SK-N-SH (cell line): Measurements from ENCODE around the gene NCKAP5. TPM values are rescaled to one million over a fixed set of nuclear protein-coding genes. Genes with fewer than 3 reads are reported as not detected.

ENCODE experiments used
- CTCF ChIA-PET: fragments of 300-600, 350-600 bp; formaldehyde crosslinking; extraction: SDS; loops from one replicate; lab custom pipeline; 2021; lab: Yijun Ruan, JAX
- POLR2A ChIA-PET: fragments of 350-600 bp; sonication (Branson Sonifier 250); formaldehyde crosslinking; extraction: SDS; loops from one replicate; lab custom pipeline; 2020; ENCODE audit warnings: antibody characterized with exemption, inconsistent platforms; lab: Yijun Ruan, JAX
- DNase-seq: peaks from one replicate; pipeline ENCODE4 v3.0.0; 2012
- H2AFZ ChIP-seq: fragments of 200-600 bp; sonication (generic); 2 replicates; pipeline ENCODE4 v1.8.1; 2016; ENCODE audit warnings: antibody characterized with exemption, mild to moderate bottlenecking, low read depth
- H3F3A ChIP-seq: fragments of 200-600 bp; sonication (generic); replicated peaks from 2 replicates; pipeline ENCODE3; 2016; ENCODE audit warnings: antibody characterized with exemption, mild to moderate bottlenecking; ENCODE audit not compliant: insufficient read depth
- H3K27ac ChIP-seq, 2 experiments: fragments of 200-500 bp in 1 of 2; fragments of 200-600 bp in 1 of 2; sonication (Bioruptor generic) in 1 of 2; sonication (generic), shearing (Covaris generic) in 1 of 2; 2 replicates each; pipeline versions ENCODE4 v1.5.1 to v1.6.1; 2014 to 2016; ENCODE audit warnings: low read depth in 2 of 2, inconsistent platforms in 1 of 2, low read length in 1 of 2, mild to moderate bottlenecking in 1 of 2, mixed read lengths in 1 of 2
- H3K27me3 ChIP-seq: fragments of 200-600 bp; sonication (generic), shearing (Covaris generic); 2 replicates; pipeline ENCODE4 v1.6.1; 2016; ENCODE audit warnings: mixed run types; ENCODE audit not compliant: insufficient read depth
- H3K36me3 ChIP-seq, 2 experiments: fragments of 200-500 bp in 1 of 2; fragments of 200-600 bp in 1 of 2; sonication (Bioruptor generic) in 1 of 2; sonication (generic) in 1 of 2; replicated peaks in 1 of 2; 2 replicates each; pipeline versions ENCODE3 to v1.5.1; 2014 to 2016; ENCODE audit warnings: low read length in 1 of 2, mild to moderate bottlenecking in 1 of 2; ENCODE audit not compliant: insufficient read depth in 2 of 2, control insufficient read depth in 1 of 2
- H3K4me1 ChIP-seq, 2 experiments: fragments of 200-500 bp in 1 of 2; fragments of 200-600 bp in 1 of 2; sonication (Bioruptor generic) in 1 of 2; sonication (generic), shearing (Covaris generic) in 1 of 2; 2 replicates each; pipeline versions ENCODE4 v1.5.1 to v1.6.1; 2014 to 2016; ENCODE audit warnings: low read depth in 1 of 2, low read length in 1 of 2, mixed run types in 1 of 2; ENCODE audit not compliant: insufficient read depth in 2 of 2, control insufficient read depth in 1 of 2
- H3K4me2 ChIP-seq: fragments of 200-600 bp; sonication (generic), shearing (Covaris generic); 2 replicates; pipeline ENCODE4 v1.6.1; 2017; ENCODE audit warnings: mixed run types
- H3K4me3 ChIP-seq, 2 experiments: fragments of 200-500 bp in 1 of 2; fragments of 200-600 bp in 1 of 2; sonication (Bioruptor generic) in 1 of 2; sonication (generic), shearing (Covaris generic) in 1 of 2; 2 replicates each; pipeline versions ENCODE4 v1.5.1 to v1.8.1; 2014 to 2016; ENCODE audit warnings: low read depth in 2 of 2, inconsistent platforms in 1 of 2, low read length in 1 of 2, mild to moderate bottlenecking in 1 of 2, mixed read lengths in 1 of 2, moderate library complexity in 1 of 2
- H3K79me2 ChIP-seq: fragments of 200-600 bp; sonication (generic); 2 replicates; pipeline ENCODE4 v1.8.1; 2017; ENCODE audit warnings: mild to moderate bottlenecking; ENCODE audit not compliant: insufficient read depth
- H3K9ac ChIP-seq: fragments of 200-600 bp; sonication (generic); 2 replicates; pipeline ENCODE4 v1.6.1; 2017; ENCODE audit warnings: mixed run types
- H3K9me2 ChIP-seq: fragments of 200-600 bp; sonication (generic); 2 replicates; pipeline ENCODE4 v1.6.1; 2017; ENCODE audit warnings: mixed run types
- H3K9me3 ChIP-seq: fragments of 200-600 bp; sonication (generic); 2 replicates; pipeline ENCODE4 v1.6.1; 2017; ENCODE audit warnings: mixed run types, mild to moderate bottlenecking, moderate library complexity
- H4K20me1 ChIP-seq: fragments of 200-600 bp; sonication (generic); 2 replicates; pipeline ENCODE4 v1.6.1; 2017; ENCODE audit warnings: mild to moderate bottlenecking, mixed run types; ENCODE audit not compliant: insufficient read depth
- CHD2 ChIP-seq: fragments of 150-350 bp; IDR thresholded peaks from 2 replicates; pipeline ENCODE4 v1.6.1; 2018; ENCODE audit warnings: low read length; ENCODE audit not compliant: partially characterized antibody
- ELF1 ChIP-seq: IDR thresholded peaks from 2 replicates; pipeline ENCODE4 v1.4.0; 2012
- EP300 ChIP-seq, 2 experiments: IDR thresholded peaks; 2 replicates each; pipeline versions ENCODE4 v1.4.0 to v1.6.1; 2012; ENCODE audit warnings: borderline replicate concordance in 1 of 2, low read depth in 1 of 2, low read length in 1 of 2
- FOSL2 ChIP-seq: IDR thresholded peaks from 2 replicates; pipeline ENCODE4 v1.4.0; 2012; ENCODE audit warnings: low read depth, mild to moderate bottlenecking, moderate library complexity, borderline replicate concordance
- FOXM1 ChIP-seq: IDR thresholded peaks from 2 replicates; pipeline ENCODE4 v1.4.0; 2012; ENCODE audit warnings: low read depth, mild to moderate bottlenecking
- GABPA ChIP-seq: IDR thresholded peaks from 2 replicates; pipeline ENCODE4 v1.4.0; 2012; ENCODE audit warnings: low read depth, mild to moderate bottlenecking
- GATA2 ChIP-seq: sonication (generic); formaldehyde crosslinking; IDR thresholded peaks from 2 replicates; pipeline ENCODE4 v1.5.0; 2020; ENCODE audit warnings: mild to moderate bottlenecking, missing genetic modification reagents
- MXI1 ChIP-seq: IDR thresholded peaks from 2 replicates; pipeline ENCODE4 v1.6.1; 2012; ENCODE audit warnings: mild to moderate bottlenecking, low read depth, low read length, improper control_type of control experiment
- NFIC ChIP-seq: IDR thresholded peaks from 2 replicates; pipeline ENCODE4 v1.4.0; 2012; ENCODE audit warnings: borderline replicate concordance
- NRF1 ChIP-seq: IDR thresholded peaks from 2 replicates; pipeline ENCODE4 v1.6.1; 2012; ENCODE audit warnings: low read depth, mild to moderate bottlenecking, low read length
- RAD21 ChIP-seq: IDR thresholded peaks from 2 replicates; pipeline ENCODE4 v1.6.1; 2012; ENCODE audit warnings: mild to moderate bottlenecking, low read length
- RFX5 ChIP-seq: IDR thresholded peaks from 2 replicates; pipeline ENCODE4 v1.6.1; 2012; ENCODE audit warnings: mild to moderate bottlenecking, improper control_type of control experiment, low read length
- RXRA ChIP-seq: IDR thresholded peaks from 2 replicates; pipeline ENCODE4 v1.4.0; 2012; ENCODE audit warnings: low read depth, mild to moderate bottlenecking, borderline replicate concordance
- SIN3A ChIP-seq: IDR thresholded peaks from 2 replicates; pipeline ENCODE4 v1.6.1; 2012; ENCODE audit warnings: low read depth, mild to moderate bottlenecking, low read length, moderate library complexity, borderline replicate concordance
- SMC3 ChIP-seq: IDR thresholded peaks from 2 replicates; pipeline ENCODE4 v1.6.1; 2012; ENCODE audit warnings: low read depth, low read length, improper control_type of control experiment
- TCF12 ChIP-seq: IDR thresholded peaks from 2 replicates; pipeline ENCODE4 v1.4.0; 2012
- USF1 ChIP-seq: IDR thresholded peaks from 2 replicates; pipeline ENCODE4 v1.4.0; 2012; ENCODE audit warnings: low read depth, borderline replicate concordance
- YY1 ChIP-seq: IDR thresholded peaks from 2 replicates; pipeline ENCODE4 v1.4.0; 2012; ENCODE audit warnings: low read depth, mild to moderate bottlenecking
- WGBS: methylation state at CpG from one replicate; pipeline ENCODE4 v1.1.6; 2017; ENCODE audit warnings: low lambda C conversion rate; 5-methylcytosine and 5-hydroxymethylcytosine counted together
- polyA plus RNA-seq, 3 experiments: library from polyadenylated mRNA; depleted of rRNA; stranded (reverse); fragments of >200 nt; gene quantifications; 2 replicates each; pipeline ENCODE4 v1.2.3, GENCODE V29; 2012
- TF ChIP-seq, protein P1 (sequence below): IDR thresholded peaks from 2 replicates; pipeline ENCODE4 v1.6.1; 2012; ENCODE audit warnings: mild to moderate bottlenecking, low read depth, low read length, moderate library complexity
- TF ChIP-seq, protein P2 (sequence below): fragments of 150-350 bp; IDR thresholded peaks from 2 replicates; pipeline ENCODE4 v1.6.1; 2017; ENCODE audit warnings: antibody characterized with exemption, low read length, low read depth, borderline replicate concordance
- TF ChIP-seq, protein P3 (sequence below): IDR thresholded peaks from 2 replicates; pipeline ENCODE4 v1.4.0; 2012; ENCODE audit warnings: low read depth

Gene NCKAP5
- polyA plus RNA-seq, 1 of the 3 experiments (the other 2 are of a cell fraction): 0.02 TPM

DNA sequence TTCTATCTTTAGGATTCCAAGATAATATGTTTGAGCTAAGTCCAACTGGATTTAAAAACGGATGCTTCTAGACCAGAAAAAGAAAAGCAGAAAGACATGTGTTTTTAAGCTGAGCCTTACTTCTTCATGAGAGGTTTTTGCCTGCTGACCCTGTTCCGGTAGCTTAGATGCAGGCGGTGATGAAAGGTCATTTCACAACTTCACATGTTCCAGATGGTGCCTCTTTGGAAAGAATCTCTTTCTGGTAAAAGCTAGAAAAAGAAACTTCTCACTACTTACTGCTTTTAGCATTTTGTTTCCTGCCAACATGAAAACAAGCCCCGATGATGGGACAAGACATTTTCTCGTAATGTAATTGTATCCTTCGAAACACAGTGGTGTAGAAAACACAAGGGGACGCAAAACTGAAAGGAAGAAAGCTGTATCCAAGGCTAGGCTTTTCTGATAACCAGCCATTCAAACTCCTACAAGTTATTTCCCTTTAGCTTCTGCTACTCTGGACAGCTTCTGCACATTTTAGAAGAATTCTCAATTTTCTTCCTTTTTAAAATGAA, 490.9 kb downstream of the NCKAP5 start:
- CTCF ChIA-PET: no interaction called here

DNA sequence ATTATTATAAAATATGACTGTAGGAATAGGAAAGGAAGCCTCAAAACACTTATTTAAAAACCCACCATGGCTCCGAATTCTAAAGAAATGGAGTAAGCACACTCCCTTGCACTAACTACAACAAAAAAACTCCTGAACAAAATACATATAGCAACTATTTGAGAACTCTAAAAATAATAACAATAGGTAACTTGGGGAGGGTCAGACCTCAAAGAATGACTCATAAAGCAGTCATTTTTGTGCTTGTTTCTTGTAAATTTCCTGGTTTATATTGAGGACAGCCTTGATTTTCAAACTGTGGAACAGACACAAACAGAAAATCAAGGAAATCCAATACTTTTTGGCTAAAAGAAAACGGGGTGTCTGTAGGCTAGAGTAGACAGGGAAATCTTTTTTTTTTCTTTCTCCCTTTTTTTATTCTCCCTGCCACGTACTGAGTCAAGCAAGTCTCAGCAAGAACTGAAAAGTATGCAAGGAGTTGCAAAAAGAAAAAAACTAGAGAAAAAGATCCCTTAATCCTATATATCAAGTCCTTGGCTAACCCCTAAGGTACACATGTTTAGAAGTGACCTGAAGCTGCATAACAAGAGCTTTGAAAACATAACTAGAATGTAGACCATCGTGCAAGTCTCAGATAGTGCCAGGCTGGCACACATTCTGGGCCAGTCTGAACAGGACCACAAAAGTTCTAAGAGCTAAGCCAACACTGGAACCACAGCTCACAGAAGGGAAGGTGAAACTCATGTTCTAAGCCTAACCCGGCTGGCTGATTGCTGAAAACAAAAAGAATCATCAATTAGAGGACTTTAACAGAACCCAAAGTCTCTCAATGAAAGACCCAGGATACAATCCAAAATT, 495.2 kb downstream of the NCKAP5 start:
- Histone ChIP-seq H3K27me3 (no peaks in the 10 kb centered on the region; the same call in 1 of the 2 replicates), H3K9ac (no peak overlapping the region), H3K9me3 (no peaks in the 10 kb centered on the region), H4K20me1 (no peaks in the 10 kb centered on the region), H3K27ac (no peak overlapping the region), H3K79me2 (no peaks in the 10 kb centered on the region), H3K4me3 (no peak overlapping the region), H2AFZ (no peak overlapping the region), H3K4me2 (no peak overlapping the region), H3K9me2 (no peaks in the 10 kb centered on the region), H3F3A (no peaks in the 10 kb centered on the region), H3K36me3 (no peaks in the 10 kb centered on the region), H3K4me1 (no peaks in the 10 kb centered on the region)
- DNase-seq: no peak
- 24% methylated on average over 5 of the region's 5 CpGs for WGBS
- TF ChIP-seq RFX5: no peak
- no peak for TF ChIP-seq USF1
- TF ChIP-seq, protein P1, sequence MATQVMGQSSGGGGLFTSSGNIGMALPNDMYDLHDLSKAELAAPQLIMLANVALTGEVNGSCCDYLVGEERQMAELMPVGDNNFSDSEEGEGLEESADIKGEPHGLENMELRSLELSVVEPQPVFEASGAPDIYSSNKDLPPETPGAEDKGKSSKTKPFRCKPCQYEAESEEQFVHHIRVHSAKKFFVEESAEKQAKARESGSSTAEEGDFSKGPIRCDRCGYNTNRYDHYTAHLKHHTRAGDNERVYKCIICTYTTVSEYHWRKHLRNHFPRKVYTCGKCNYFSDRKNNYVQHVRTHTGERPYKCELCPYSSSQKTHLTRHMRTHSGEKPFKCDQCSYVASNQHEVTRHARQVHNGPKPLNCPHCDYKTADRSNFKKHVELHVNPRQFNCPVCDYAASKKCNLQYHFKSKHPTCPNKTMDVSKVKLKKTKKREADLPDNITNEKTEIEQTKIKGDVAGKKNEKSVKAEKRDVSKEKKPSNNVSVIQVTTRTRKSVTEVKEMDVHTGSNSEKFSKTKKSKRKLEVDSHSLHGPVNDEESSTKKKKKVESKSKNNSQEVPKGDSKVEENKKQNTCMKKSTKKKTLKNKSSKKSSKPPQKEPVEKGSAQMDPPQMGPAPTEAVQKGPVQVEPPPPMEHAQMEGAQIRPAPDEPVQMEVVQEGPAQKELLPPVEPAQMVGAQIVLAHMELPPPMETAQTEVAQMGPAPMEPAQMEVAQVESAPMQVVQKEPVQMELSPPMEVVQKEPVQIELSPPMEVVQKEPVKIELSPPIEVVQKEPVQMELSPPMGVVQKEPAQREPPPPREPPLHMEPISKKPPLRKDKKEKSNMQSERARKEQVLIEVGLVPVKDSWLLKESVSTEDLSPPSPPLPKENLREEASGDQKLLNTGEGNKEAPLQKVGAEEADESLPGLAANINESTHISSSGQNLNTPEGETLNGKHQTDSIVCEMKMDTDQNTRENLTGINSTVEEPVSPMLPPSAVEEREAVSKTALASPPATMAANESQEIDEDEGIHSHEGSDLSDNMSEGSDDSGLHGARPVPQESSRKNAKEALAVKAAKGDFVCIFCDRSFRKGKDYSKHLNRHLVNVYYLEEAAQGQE: no peak
- no peak for TF ChIP-seq NRF1
- no peak for TF ChIP-seq GABPA
- no peak for TF ChIP-seq RXRA
- TF ChIP-seq, protein P2, sequence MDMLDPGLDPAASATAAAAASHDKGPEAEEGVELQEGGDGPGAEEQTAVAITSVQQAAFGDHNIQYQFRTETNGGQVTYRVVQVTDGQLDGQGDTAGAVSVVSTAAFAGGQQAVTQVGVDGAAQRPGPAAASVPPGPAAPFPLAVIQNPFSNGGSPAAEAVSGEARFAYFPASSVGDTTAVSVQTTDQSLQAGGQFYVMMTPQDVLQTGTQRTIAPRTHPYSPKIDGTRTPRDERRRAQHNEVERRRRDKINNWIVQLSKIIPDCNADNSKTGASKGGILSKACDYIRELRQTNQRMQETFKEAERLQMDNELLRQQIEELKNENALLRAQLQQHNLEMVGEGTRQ: no peak
- no peak for TF ChIP-seq SMC3
- TF ChIP-seq MXI1: no peak
- no peak for TF ChIP-seq FOSL2
- no peak for TF ChIP-seq TCF12
- no peak for TF ChIP-seq FOXM1
- no peak for TF ChIP-seq CHD2
- TF ChIP-seq ELF1: no peak
- TF ChIP-seq, protein P3, sequence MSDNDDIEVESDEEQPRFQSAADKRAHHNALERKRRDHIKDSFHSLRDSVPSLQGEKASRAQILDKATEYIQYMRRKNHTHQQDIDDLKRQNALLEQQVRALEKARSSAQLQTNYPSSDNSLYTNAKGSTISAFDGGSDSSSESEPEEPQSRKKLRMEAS: no peak
- TF ChIP-seq GATA2 (CRISPR knock-in tag): no peak
- TF ChIP-seq NFIC: no peak
- TF ChIP-seq SIN3A: no peak
- no peak for TF ChIP-seq YY1
- TF ChIP-seq EP300 (IDR thresholded peaks at IDR 0.05; ENCODE audit: borderline replicate concordance in 1 of 2, low read depth in 1 of 2, low read length in 1 of 2): no peak
- ChIA-PET POLR2A (no interaction called here), CTCF (no interaction called here)

More for the DNA sequence above, 490.9 kb downstream of the NCKAP5 start:
- Histone ChIP-seq H3K27me3 (no peaks in the 10 kb centered on the region; the same call in 1 of the 2 replicates), H3K79me2 (no peaks in the 10 kb centered on the region), H3K4me3 (no peak overlapping the region), H3K9me3 (no peaks in the 10 kb centered on the region), H3K4me1 (no peaks in the 10 kb centered on the region; a peak in 1 of 4 replicates), H4K20me1 (no peaks in the 10 kb centered on the region), H2AFZ (no peak overlapping the region), H3F3A (no peaks in the 10 kb centered on the region), H3K4me2 (no peak overlapping the region), H3K27ac (no peak overlapping the region), H3K36me3 (no peaks in the 10 kb centered on the region), H3K9me2 (no peaks in the 10 kb centered on the region), H3K9ac (no peak overlapping the region)
- POLR2A ChIA-PET: no interaction called here
- 75% methylated on average over 7 of the region's 7 CpGs for WGBS
- TF ChIP-seq RAD21 (no peak), YY1 (no peak)
- TF ChIP-seq, protein P3: no peak
- DNase-seq: no peak
